Activated T-helper 2 cell treated with anti-CD3 and anti-CD28 coated beads, Interferon-gamma antibody, Interleukin-2, Interleukin-4, amounts not matched to agents 10 μg/mL and 5 μg/mL and 100 μg/mL, durations not matched to agents 14 hours and 24 hours and 36 hours (primary cell): Measurements from ENCODE around the gene PLCD3. TPM values are rescaled to one million over a fixed set of nuclear protein-coding genes. Genes with fewer than 3 reads are reported as not detected.
A peak's percentile ranks its signal among the peaks of the same experiment; 100 is the strongest.

Experiments
- DNase-seq: peaks from one replicate; pipeline ENCODE4 v3.0.0; 2021; ENCODE audit warnings: low spot score
- H3K27ac Mint-ChIP-seq: one replicate; pipeline ENCODE4 v1.8.0; 2021; ENCODE audit warnings: mixed read lengths
- H3K27me3 Mint-ChIP-seq: one replicate; pipeline ENCODE4 v1.8.0; 2021; ENCODE audit warnings: low read depth, mixed read lengths
- H3K36me3 Mint-ChIP-seq: one replicate; pipeline ENCODE4 v1.8.0; 2021; ENCODE audit warnings: low read depth, mixed read lengths
- H3K4me1 Mint-ChIP-seq: one replicate; pipeline ENCODE4 v1.8.0; 2021; ENCODE audit warnings: low read depth, mixed read lengths
- H3K4me3 Mint-ChIP-seq: one replicate; pipeline ENCODE4 v1.8.0; 2021; ENCODE audit warnings: low read depth, mild to moderate bottlenecking, moderate library complexity, mixed read lengths
- H3K9me3 Mint-ChIP-seq: one replicate; pipeline ENCODE4 v1.8.0; 2021; ENCODE audit warnings: mixed read lengths
- intact Hi-C: fragments of 100-400 bp; cut with micrococcal nuclease; formaldehyde crosslinking; loops from one replicate; pipeline ENCODE4 v1.15.1; 2023
- total RNA-seq: library from RNA; stranded (reverse); gene quantifications from 2 replicates; pipeline ENCODE4 v1.2.3, GENCODE V29; 2022

PLCD3 gene
- total RNA-seq, 1 donor from 2014 or later: 4.0 TPM

- Mint-ChIP-seq H3K36me3 (peaks cover 7% of the 10 kb centered on the region), H3K4me3 (peak overlapping the region; percentile 85), H3K9me3 (no peaks in the 10 kb centered on the region), H3K27ac (peak overlapping the region; percentile 58), H3K27me3 (no peaks in the 10 kb centered on the region), H3K4me1 (peaks cover 16% of the 10 kb centered on the region)
- DNase-seq: no peak
- intact Hi-C loops: loop anchor here (1.0 kb wide), 3 partner anchors 12 to 112 kb away; partner anchors contain the start of gene HEXIM1
Measured at GRCh38 chr17:45135978-45136791, 3.9 kb upstream of the PLCD3 start.

DNA sequence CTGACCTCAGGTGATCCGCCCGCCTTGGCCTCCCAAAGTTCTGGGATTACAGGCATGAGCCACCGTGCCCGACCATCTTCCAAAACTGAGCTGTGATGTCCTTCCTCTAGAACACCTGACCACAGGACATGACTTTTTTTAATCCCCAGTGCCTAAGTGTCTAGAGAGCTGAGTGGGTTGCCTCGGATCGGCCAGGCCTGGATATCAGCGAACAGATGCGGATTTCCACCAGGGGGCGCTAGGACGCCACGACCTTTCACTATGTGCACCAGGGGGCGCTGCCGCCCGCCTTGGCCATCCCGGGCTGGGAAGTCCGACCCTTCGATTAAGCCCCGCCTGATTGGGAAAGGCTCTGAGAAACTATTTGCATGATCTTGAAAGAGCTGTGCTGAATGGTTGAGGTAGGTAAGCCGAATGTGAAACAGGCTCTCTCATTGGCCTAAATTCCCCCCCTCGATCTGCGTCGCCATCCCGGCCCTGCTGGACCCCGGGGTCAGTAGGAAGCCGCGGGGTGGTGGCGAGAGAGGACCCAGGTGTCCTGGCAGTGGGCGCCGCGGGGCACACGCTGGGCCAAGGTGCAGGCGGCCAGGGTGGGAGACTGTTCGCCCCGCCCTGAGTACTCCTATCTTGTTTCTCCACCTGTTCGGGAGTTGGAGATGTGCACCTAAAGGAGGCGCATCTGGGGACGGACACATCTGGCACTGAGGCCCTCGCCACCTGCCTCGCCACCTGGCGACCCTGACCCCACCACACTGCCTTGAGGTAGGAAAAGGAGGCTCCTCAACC is 3.1 kb upstream of the PLCD3 start, which contains the start of gene ACBD4:
Gene ACBD4 (plus strand): TSS at position 496 of the 786 bp plus-strand sequence. CDS start 458 bp downstream, outside the sequence.
- intact Hi-C loops: loop anchor here (1.0 kb wide), 3 partner anchors 13 to 113 kb away; partner anchors contain the start of gene HEXIM1
- Mint-ChIP-seq H3K4me1 (peaks cover 13% of the 10 kb centered on the region), H3K9me3 (no peaks in the 10 kb centered on the region), H3K27me3 (peaks cover 6% of the 10 kb centered on the region), H3K4me3 (peak within 1 kb of the TSS; percentile 85), H3K36me3 (peaks cover 3% of the 10 kb centered on the region), H3K27ac (peak within 1 kb of the TSS; percentile 58)
- peak; percentile 94 for DNase-seq

DNA sequence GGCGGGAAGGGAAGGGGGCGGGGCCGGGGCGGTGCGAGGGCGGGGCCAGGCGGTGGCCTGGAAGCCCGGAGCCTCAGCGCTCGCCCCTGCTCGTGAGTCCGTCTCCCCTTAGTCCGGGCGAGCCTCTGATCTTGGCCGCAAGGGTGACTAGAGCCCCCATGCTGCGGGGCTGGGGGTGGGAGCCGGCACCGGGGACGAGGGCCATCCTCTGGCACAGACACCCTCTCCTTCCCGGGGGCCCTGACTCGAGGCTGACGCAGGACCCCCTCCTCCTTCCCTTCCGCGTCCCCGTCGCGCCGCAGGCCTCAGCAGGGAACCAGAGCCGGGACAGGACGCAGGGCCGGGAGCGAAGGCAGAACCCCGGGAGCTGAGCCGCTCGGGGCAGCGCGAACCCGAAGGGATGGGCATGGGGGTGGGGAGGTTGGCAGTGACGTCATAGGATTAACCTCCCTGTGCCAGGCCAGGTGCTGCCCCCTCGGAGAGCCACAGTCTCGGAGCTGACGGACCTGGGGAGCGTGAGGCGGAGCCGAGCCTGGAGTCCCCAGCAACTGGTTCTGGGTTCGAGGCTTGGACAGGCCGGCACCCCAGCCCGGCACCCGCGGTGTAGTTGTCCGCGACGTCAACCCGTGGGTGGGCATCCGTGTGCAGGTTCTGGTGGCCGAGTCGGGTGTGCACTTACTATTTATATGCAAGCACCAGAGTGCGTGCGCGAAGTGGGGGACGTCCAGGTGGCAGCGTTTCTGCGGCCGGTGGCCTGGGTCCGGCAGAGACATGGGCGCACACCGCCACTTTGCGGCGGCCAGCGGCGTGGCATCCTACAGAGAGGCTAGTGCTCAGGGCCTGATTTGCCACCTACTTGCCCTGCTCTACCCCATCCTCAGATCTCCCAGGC is 503 bp upstream of the PLCD3 start:
- Mint-ChIP-seq H3K4me1 (peaks cover 13% of the 10 kb centered on the region), H3K27me3 (peaks cover 8% of the 10 kb centered on the region)

DNA sequence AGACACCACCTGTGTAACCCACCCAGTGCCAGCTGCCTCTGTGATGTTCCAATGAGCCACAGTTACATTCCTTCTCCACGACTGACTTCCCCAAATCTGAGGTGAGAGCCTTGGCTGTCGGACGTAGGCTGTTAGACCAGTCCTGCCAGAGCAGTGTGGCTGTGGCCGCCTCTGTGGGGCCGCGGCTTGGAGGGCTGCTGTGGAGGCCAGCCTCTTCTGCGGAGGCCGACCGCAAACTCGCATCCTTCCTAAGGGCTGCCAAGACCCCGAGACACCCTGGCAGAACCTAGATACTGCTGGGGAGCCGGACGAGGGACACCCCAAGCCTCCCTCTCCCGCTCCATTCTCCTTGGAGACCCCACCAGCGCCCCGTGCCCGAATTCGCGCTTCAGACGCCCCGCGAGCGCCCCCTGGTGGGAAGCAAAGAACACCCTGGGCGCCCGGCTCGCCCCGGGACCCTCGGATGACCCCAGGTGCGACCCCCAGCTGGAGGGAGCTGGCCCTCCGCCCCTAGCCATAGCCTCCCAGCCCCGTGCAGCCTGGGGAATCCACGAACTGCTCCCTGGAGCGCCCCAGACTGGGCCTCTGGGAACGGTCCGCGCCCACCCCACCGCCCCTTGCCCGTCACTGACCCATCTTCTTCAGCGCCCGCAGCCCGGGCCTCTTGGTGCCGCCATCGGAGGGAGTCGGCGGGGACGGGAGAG is 547 bp downstream of the PLCD3 start:
- Mint-ChIP-seq H3K9me3 (no peaks in the 10 kb centered on the region), H3K27ac (no peak overlapping the region), H3K27me3 (peaks cover 8% of the 10 kb centered on the region), H3K4me1 (peaks cover 13% of the 10 kb centered on the region), H3K4me3 (peak overlapping the region; percentile 64), H3K36me3 (no peaks in the 10 kb centered on the region)
- intact Hi-C loops: loop anchor here (5.0 kb wide), 2 partner anchors 234 to 354 kb away; partner anchors contain the start of gene EFTUD2
- peak; percentile 40 for DNase-seq

More for the DNA sequence above, 503 bp upstream of the PLCD3 start:
- peak; percentile 61 for DNase-seq
- Mint-ChIP-seq H3K27ac (peak overlapping the region; percentile 78), H3K9me3 (no peaks in the 10 kb centered on the region), H3K4me3 (peak overlapping the region; percentile 87), H3K36me3 (no peaks in the 10 kb centered on the region)
- intact Hi-C loops: loop anchor here (5.0 kb wide), 2 partner anchors 236 to 356 kb away; partner anchors contain the start of gene EFTUD2

- intact Hi-C loops: loop anchor here (5.0 kb wide), 2 partner anchors 234 to 354 kb away; partner anchors contain the start of gene EFTUD2
- no peak for DNase-seq
- H3K4me3 Mint-ChIP-seq: peak overlapping the region; percentile 15
- no peak overlapping the region for H3K27ac Mint-ChIP-seq
- peaks cover 8% of the 10 kb centered on the region for H3K27me3 Mint-ChIP-seq
- H3K9me3 Mint-ChIP-seq: no peaks in the 10 kb centered on the region
- peaks cover 7% of the 10 kb centered on the region for H3K4me1 Mint-ChIP-seq
- no peaks in the 10 kb centered on the region for H3K36me3 Mint-ChIP-seq
Measured at GRCh38 chr17:45130681-45131615, 1.4 kb downstream of the PLCD3 start.

DNA sequence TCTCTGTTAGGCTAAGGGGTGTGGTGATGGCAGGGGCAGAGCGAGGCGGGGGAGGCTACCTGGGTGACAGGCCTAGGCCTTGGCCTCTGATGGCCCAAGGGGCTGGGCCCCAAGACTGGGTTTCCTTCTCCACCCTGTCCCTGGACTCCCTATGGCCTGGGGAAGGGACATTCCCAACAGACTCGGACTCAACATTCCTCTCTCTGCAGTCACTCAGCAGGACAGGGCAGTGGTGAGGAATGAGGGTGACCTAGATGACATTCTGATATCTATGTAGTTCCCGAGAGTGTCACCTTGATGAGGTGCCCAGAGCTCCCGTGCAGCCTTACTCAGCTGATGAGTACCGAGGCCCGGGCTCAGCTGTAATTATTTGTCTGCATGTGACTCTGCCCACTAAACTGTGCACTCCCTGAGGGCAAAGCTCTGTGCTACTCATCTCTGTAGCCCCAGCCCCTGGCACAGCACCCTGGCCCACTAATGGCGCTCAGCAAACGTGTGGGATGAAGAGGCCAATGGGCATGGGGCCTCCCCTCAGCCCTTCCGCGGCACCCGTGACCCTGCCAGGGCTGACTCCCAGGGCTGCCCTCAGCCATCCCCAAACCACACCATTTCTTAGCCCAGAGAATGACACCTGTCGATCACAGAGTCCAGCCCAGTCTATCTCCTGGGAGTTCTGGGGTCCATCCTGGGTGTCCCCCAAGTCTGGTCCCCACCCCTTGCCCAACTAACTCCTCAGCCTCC is 2.2 kb downstream of the PLCD3 start:
- H3K4me1 Mint-ChIP-seq: peaks cover 5% of the 10 kb centered on the region
- no peaks in the 10 kb centered on the region for H3K9me3 Mint-ChIP-seq
- no peak overlapping the region for H3K4me3 Mint-ChIP-seq
- H3K36me3 Mint-ChIP-seq: no peaks in the 10 kb centered on the region
- intact Hi-C loops: loop anchor here (5.0 kb wide), 2 partner anchors 233 to 353 kb away; partner anchors contain the start of gene EFTUD2
- H3K27me3 Mint-ChIP-seq: peaks cover 8% of the 10 kb centered on the region
- H3K27ac Mint-ChIP-seq: no peak overlapping the region
- DNase-seq: no peak

DNA sequence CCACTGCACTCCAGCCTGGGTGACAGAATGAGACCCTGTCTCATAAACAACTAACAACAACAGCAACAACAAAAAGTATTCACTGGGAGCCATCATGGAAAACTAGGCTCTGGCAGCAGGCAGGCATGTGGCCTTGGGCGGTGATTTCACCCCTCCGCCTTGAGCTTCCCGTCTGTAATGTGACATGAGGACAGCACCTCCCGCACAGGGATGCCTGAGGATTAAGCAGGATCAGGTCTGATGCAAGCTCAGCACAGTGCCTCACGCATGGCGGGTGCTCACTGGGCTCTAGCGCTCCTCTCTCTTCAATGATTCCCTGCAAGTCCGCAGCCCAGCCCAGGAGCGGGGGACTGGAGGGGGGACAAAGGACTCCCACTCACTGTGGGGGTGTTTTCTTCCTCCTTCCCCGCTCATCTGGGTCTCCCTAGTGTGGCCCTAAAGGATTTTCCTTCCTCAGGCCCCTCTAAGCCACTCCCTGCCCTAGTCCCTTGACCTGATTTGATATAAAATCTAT is 2.8 kb downstream of the PLCD3 start:
- Mint-ChIP-seq H3K27ac (no peak overlapping the region), H3K9me3 (no peaks in the 10 kb centered on the region)
- intact Hi-C loops: no loop called here

GRCh38 chr17:45128989-45129388 is 3.3 kb downstream of the PLCD3 start:
- intact Hi-C loops: no loop called here
- Mint-ChIP-seq H3K36me3 (no peaks in the 10 kb centered on the region), H3K4me3 (no peak overlapping the region), H3K27ac (no peak overlapping the region), H3K4me1 (peaks cover 8% of the 10 kb centered on the region), H3K9me3 (no peaks in the 10 kb centered on the region), H3K27me3 (peaks cover 8% of the 10 kb centered on the region)
- DNase-seq: no peak

More for the DNA sequence above, 2.8 kb downstream of the PLCD3 start:
- H3K36me3 Mint-ChIP-seq: no peaks in the 10 kb centered on the region
- H3K27me3 Mint-ChIP-seq: peaks cover 8% of the 10 kb centered on the region
- peaks cover 5% of the 10 kb centered on the region for H3K4me1 Mint-ChIP-seq
- no peak for DNase-seq
- H3K4me3 Mint-ChIP-seq: no peak overlapping the region

- peaks cover 8% of the 10 kb centered on the region for H3K27me3 Mint-ChIP-seq
- H3K27ac Mint-ChIP-seq: no peak overlapping the region
- peaks cover 6% of the 10 kb centered on the region for H3K4me1 Mint-ChIP-seq
- DNase-seq: no peak
- intact Hi-C loops: no loop called here
- H3K4me3 Mint-ChIP-seq: no peak overlapping the region
- H3K36me3 Mint-ChIP-seq: no peaks in the 10 kb centered on the region
- H3K9me3 Mint-ChIP-seq: no peaks in the 10 kb centered on the region
Measured at GRCh38 chr17:45128331-45128730, 4.0 kb downstream of the PLCD3 start.

DNA sequence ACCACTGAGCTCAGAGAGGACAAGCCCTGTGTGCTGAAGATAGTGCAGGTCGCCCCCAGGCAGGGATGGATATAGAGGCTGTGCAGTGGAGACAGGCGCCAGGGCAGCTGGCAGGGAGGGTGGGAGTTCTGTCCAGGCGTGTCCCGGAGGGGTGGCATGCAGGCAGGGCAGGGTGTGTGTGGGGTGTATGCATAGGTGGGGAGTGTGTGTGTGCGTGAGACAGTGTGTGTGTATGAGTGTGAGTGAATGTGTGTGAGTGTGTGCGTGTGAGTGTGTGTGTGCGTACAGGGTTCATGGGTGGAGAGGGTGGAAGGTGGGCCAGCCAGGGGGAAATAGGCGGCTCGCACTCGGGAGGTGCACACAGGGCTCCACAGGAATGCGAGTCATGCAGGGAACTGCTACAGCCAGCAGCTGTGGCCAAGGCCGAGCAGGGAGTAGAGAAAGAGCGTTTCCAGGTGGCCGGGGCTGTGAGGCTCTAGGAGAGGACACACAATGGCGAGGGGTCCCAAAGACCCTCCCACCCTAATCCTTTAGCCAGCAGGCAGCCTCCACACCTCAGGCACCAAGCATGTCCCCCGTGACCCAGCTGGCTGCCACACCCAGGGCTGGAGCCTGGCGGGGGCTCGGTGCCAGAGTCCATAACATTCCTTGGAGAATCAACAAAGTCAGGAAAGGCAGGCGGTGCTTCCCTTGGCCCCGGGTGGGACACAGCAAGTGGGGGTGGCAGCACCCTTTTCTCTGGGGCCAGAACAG is 4.6 kb downstream of the PLCD3 start:
- no peak for DNase-seq
- peaks cover 3% of the 10 kb centered on the region for H3K4me1 Mint-ChIP-seq
- no peak overlapping the region for H3K27ac Mint-ChIP-seq
- H3K36me3 Mint-ChIP-seq: no peaks in the 10 kb centered on the region
- H3K27me3 Mint-ChIP-seq: peaks cover 10% of the 10 kb centered on the region
- intact Hi-C loops: no loop called here
- no peaks in the 10 kb centered on the region for H3K9me3 Mint-ChIP-seq
- no peak overlapping the region for H3K4me3 Mint-ChIP-seq
